Loucy (cell line): ENCODE data around the gene STAT5B.

Experiments
- EZH2phosphoT487 ChIP-seq: fragments of 200-600 bp; IDR thresholded peaks from 2 replicates; pipeline ENCODE4 v1.6.1; 2018; ENCODE audit warnings: antibody characterized with exemption, mild to moderate bottlenecking, moderate library complexity, borderline replicate concordance
- TF ChIP-seq, protein P1 (sequence below): fragments of 200-600 bp; sonication (generic); conservative IDR thresholded peaks from 2 replicates; pipeline ENCODE4 v1.5.1; 2014; ENCODE audit warnings: mild to moderate bottlenecking, antibody characterized with exemption, low read length

DNA sequence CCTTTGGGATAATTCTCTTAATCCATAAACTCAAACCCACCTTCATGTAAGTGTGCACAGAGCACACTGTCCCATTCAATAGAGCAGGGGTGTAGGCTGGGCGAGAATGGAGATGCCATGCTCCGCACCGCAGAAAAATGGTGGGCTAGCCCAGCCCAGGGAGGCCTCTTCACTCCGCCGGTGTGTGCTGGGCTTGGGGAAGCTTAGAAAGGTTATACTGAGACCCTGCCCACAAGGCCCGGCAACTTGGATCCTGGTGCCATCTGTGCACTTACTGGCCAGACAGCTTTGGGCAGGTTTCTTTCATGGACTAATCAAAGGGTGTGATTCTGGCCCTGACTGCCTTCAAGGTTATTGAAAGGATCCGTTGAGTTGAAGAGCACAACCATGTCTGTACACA lies 8.4 kb upstream of the STAT5B start:
- TF ChIP-seq, protein P1, sequence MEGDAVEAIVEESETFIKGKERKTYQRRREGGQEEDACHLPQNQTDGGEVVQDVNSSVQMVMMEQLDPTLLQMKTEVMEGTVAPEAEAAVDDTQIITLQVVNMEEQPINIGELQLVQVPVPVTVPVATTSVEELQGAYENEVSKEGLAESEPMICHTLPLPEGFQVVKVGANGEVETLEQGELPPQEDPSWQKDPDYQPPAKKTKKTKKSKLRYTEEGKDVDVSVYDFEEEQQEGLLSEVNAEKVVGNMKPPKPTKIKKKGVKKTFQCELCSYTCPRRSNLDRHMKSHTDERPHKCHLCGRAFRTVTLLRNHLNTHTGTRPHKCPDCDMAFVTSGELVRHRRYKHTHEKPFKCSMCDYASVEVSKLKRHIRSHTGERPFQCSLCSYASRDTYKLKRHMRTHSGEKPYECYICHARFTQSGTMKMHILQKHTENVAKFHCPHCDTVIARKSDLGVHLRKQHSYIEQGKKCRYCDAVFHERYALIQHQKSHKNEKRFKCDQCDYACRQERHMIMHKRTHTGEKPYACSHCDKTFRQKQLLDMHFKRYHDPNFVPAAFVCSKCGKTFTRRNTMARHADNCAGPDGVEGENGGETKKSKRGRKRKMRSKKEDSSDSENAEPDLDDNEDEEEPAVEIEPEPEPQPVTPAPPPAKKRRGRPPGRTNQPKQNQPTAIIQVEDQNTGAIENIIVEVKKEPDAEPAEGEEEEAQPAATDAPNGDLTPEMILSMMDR = no peak
- no peak for TF ChIP-seq EZH2phosphoT487
